Measurements from ENCODE around the gene HPF1.

GRCh38 chr4:169698331-169698730 is 59.4 kb downstream of the HPF1 start:
- no peak for TF ChIP-seq PHF8 (conservative IDR thresholded peaks at IDR 0.05; ENCODE audit: low read depth, low read length)
- TF ChIP-seq POLR2A (IDR thresholded peaks at IDR 0.05; ENCODE audit: control extremely low read depth in 1 of 2, low read depth in 2 of 2, low read length in 2 of 2), result no peak
- no peak for TF ChIP-seq JUN (IDR thresholded peaks at IDR 0.05; ENCODE audit: low read depth, low read length)
- no peak for TF ChIP-seq EP300 (IDR thresholded peaks at IDR 0.05; ENCODE audit: borderline replicate concordance in 1 of 2, low read depth in 2 of 2, low read length in 2 of 2)
- TF ChIP-seq CREB1 (IDR thresholded peaks at IDR 0.05), result no peak
